Measurements from ENCODE around the gene MPPED2. TPM values are rescaled to one million over a fixed set of nuclear protein-coding genes. Genes with fewer than 3 reads are reported as not detected.

MPPED2 gene
- total RNA-seq, 1 experiment from 2014 or later: 2.4 TPM

GRCh38 chr11:30596832-30597231 lies 10.7 kb upstream of the MPPED2 start:
- TF ChIP-seq EMX1 (CRISPR knock-in tag; IDR thresholded peaks at IDR 0.05) (no peak), JUN (CRISPR knock-in tag; IDR thresholded peaks at IDR 0.05) (no peak), ZNF532 (CRISPR knock-in tag; IDR thresholded peaks at IDR 0.05; ENCODE audit: borderline replicate concordance) (no peak), HMGA2 (CRISPR knock-in tag; IDR thresholded peaks at IDR 0.05) (no peak), GRHL2 (CRISPR knock-in tag; IDR thresholded peaks at IDR 0.05; ENCODE audit: insufficient replicate concordance, severe bottlenecking) (no peak), IRF1 (CRISPR knock-in tag; IDR thresholded peaks at IDR 0.05) (no peak)
- TF ChIP-seq, protein P1, sequence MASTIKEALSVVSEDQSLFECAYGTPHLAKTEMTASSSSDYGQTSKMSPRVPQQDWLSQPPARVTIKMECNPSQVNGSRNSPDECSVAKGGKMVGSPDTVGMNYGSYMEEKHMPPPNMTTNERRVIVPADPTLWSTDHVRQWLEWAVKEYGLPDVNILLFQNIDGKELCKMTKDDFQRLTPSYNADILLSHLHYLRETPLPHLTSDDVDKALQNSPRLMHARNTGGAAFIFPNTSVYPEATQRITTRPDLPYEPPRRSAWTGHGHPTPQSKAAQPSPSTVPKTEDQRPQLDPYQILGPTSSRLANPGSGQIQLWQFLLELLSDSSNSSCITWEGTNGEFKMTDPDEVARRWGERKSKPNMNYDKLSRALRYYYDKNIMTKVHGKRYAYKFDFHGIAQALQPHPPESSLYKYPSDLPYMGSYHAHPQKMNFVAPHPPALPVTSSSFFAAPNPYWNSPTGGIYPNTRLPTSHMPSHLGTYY (CRISPR knock-in tag; IDR thresholded peaks at IDR 0.05): no peak
- TF ChIP-seq, protein P2, sequence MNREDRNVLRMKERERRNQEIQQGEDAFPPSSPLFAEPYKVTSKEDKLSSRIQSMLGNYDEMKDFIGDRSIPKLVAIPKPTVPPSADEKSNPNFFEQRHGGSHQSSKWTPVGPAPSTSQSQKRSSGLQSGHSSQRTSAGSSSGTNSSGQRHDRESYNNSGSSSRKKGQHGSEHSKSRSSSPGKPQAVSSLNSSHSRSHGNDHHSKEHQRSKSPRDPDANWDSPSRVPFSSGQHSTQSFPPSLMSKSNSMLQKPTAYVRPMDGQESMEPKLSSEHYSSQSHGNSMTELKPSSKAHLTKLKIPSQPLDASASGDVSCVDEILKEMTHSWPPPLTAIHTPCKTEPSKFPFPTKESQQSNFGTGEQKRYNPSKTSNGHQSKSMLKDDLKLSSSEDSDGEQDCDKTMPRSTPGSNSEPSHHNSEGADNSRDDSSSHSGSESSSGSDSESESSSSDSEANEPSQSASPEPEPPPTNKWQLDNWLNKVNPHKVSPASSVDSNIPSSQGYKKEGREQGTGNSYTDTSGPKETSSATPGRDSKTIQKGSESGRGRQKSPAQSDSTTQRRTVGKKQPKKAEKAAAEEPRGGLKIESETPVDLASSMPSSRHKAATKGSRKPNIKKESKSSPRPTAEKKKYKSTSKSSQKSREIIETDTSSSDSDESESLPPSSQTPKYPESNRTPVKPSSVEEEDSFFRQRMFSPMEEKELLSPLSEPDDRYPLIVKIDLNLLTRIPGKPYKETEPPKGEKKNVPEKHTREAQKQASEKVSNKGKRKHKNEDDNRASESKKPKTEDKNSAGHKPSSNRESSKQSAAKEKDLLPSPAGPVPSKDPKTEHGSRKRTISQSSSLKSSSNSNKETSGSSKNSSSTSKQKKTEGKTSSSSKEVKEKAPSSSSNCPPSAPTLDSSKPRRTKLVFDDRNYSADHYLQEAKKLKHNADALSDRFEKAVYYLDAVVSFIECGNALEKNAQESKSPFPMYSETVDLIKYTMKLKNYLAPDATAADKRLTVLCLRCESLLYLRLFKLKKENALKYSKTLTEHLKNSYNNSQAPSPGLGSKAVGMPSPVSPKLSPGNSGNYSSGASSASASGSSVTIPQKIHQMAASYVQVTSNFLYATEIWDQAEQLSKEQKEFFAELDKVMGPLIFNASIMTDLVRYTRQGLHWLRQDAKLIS (CRISPR knock-in tag; IDR thresholded peaks at IDR 0.05; ENCODE audit: borderline replicate concordance): no peak
- TF ChIP-seq, protein P3, sequence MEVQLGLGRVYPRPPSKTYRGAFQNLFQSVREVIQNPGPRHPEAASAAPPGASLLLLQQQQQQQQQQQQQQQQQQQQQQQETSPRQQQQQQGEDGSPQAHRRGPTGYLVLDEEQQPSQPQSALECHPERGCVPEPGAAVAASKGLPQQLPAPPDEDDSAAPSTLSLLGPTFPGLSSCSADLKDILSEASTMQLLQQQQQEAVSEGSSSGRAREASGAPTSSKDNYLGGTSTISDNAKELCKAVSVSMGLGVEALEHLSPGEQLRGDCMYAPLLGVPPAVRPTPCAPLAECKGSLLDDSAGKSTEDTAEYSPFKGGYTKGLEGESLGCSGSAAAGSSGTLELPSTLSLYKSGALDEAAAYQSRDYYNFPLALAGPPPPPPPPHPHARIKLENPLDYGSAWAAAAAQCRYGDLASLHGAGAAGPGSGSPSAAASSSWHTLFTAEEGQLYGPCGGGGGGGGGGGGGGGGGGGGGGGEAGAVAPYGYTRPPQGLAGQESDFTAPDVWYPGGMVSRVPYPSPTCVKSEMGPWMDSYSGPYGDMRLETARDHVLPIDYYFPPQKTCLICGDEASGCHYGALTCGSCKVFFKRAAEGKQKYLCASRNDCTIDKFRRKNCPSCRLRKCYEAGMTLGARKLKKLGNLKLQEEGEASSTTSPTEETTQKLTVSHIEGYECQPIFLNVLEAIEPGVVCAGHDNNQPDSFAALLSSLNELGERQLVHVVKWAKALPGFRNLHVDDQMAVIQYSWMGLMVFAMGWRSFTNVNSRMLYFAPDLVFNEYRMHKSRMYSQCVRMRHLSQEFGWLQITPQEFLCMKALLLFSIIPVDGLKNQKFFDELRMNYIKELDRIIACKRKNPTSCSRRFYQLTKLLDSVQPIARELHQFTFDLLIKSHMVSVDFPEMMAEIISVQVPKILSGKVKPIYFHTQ (CRISPR knock-in tag; IDR thresholded peaks at IDR 0.05): no peak
- TF ChIP-seq, protein P4, sequence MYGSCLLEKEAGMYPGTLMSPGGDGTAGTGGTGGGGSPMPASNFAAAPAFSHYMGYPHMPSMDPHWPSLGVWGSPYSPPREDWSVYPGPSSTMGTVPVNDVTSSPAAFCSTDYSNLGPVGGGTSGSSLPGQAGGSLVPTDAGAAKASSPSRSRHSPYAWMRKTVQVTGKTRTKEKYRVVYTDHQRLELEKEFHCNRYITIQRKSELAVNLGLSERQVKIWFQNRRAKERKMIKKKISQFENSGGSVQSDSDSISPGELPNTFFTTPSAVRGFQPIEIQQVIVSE (CRISPR knock-in tag; IDR thresholded peaks at IDR 0.05; ENCODE audit: borderline replicate concordance): no peak
- Mint-ChIP-seq H3K27me3 (ENCODE audit: low read depth) (no peaks in the 10 kb centered on the region; the same call in 1 of the 2 replicates), H3K36me3 (no peaks in the 10 kb centered on the region), H3K4me1 (peaks cover 6% of the 10 kb centered on the region), H3K9me3 (peaks cover 11% of the 10 kb centered on the region; the same call in 1 of the 2 replicates), H3K4me3 (no peak overlapping the region), H3K27ac (no peak overlapping the region)
- DNase-seq (ENCODE audit: low spot score) (no peak), ATAC-seq (no peak)
- ChIA-PET POLR2A (no interaction called here), CTCF (interaction anchor here (2.3 kb wide), 1 partner anchor 317 kb away, joined by 8 read pairs; no protein-coding TSS in a partner anchor)
